ENCODE results near the gene NEU4. TPM values are rescaled to one million over a fixed set of nuclear protein-coding genes. Genes with fewer than 3 reads are reported as not detected.

NEU4 gene
- total RNA-seq, 1 donor from 2014 or later = 0.80 TPM

GRCh38 chr2:241844066-241844728 lies 35.2 kb downstream of the NEU4 start:
- Mint-ChIP-seq H3K9me3 (peaks cover 8% of the 10 kb centered on the region), H3K27ac (peak overlapping the region; percentile 95)
- intact Hi-C loops (cut with micrococcal nuclease) = loop anchor here (1.0 to 5.0 kb wide), 5 partner anchors 15 to 529 kb away; partner anchors contain the start of genes HDLBP and SEPTIN2

GRCh38 chr2:241844831-241845578 lies 36.0 kb downstream of the NEU4 start:
- peak overlapping the region; percentile 95 for H3K27ac Mint-ChIP-seq
- H3K27me3 Mint-ChIP-seq (ENCODE audit: insufficient read depth) = peaks cover 5% of the 10 kb centered on the region
- peaks cover 27% of the 10 kb centered on the region for H3K4me1 Mint-ChIP-seq (ENCODE audit: low read depth)
- peak overlapping the region; percentile 43 for H3K4me3 Mint-ChIP-seq
- DNase-seq (ENCODE audit: low spot score) = no peak
- peaks cover 8% of the 10 kb centered on the region for H3K9me3 Mint-ChIP-seq
- intact Hi-C loops (cut with micrococcal nuclease) = loop anchor here (1.0 to 5.0 kb wide), 5 partner anchors 14 to 530 kb away; partner anchors contain the start of genes HDLBP and SEPTIN2
- H3K36me3 Mint-ChIP-seq (ENCODE audit: low read depth) = peaks cover 7% of the 10 kb centered on the region

More at GRCh38 chr2:241844066-241844728, 35.2 kb downstream of the NEU4 start:
- H3K4me3 Mint-ChIP-seq = peak overlapping the region; percentile 43
- H3K36me3 Mint-ChIP-seq (ENCODE audit: low read depth) = peaks cover 7% of the 10 kb centered on the region
- DNase-seq (ENCODE audit: low spot score) = peak; percentile 79
- H3K4me1 Mint-ChIP-seq (ENCODE audit: low read depth) = peaks cover 27% of the 10 kb centered on the region
- H3K27me3 Mint-ChIP-seq (ENCODE audit: insufficient read depth) = peaks cover 8% of the 10 kb centered on the region

GRCh38 chr2:241846406-241846805 lies 37.4 kb downstream of the NEU4 start:
- Mint-ChIP-seq H3K4me1 (ENCODE audit: low read depth) (peaks cover 27% of the 10 kb centered on the region), H3K36me3 (ENCODE audit: low read depth) (peaks cover 7% of the 10 kb centered on the region), H3K4me3 (peak overlapping the region; percentile 43), H3K27me3 (ENCODE audit: insufficient read depth) (peaks cover 5% of the 10 kb centered on the region), H3K27ac (peak overlapping the region; percentile 95), H3K9me3 (peaks cover 8% of the 10 kb centered on the region)
- DNase-seq (ENCODE audit: low spot score) = no peak
- intact Hi-C loops (cut with micrococcal nuclease) = no loop called here

- intact Hi-C loops (cut with micrococcal nuclease) = no loop called here
- Mint-ChIP-seq H3K4me1 (ENCODE audit: low read depth) (peaks cover 18% of the 10 kb centered on the region), H3K4me3 (no peak overlapping the region), H3K27me3 (ENCODE audit: insufficient read depth) (peaks cover 4% of the 10 kb centered on the region), H3K36me3 (ENCODE audit: low read depth) (peaks cover 7% of the 10 kb centered on the region), H3K27ac (no peak overlapping the region), H3K9me3 (peaks cover 8% of the 10 kb centered on the region)
- no peak for DNase-seq (ENCODE audit: low spot score)
Observed at GRCh38 chr2:241848761-241849615, 40.0 kb downstream of the NEU4 start.

GRCh38 chr2:241849616-241850543 lies 40.9 kb downstream of the NEU4 start:
- peaks cover 18% of the 10 kb centered on the region for H3K4me1 Mint-ChIP-seq (ENCODE audit: low read depth)
- H3K27ac Mint-ChIP-seq = no peak overlapping the region
- peaks cover 7% of the 10 kb centered on the region for H3K36me3 Mint-ChIP-seq (ENCODE audit: low read depth)
- no peaks in the 10 kb centered on the region for H3K27me3 Mint-ChIP-seq (ENCODE audit: insufficient read depth)
- no peak overlapping the region for H3K4me3 Mint-ChIP-seq
- intact Hi-C loops (cut with micrococcal nuclease) = no loop called here
- peaks cover 8% of the 10 kb centered on the region for H3K9me3 Mint-ChIP-seq
- DNase-seq (ENCODE audit: low spot score) = no peak

GRCh38 chr2:241850544-241851324 lies 41.7 kb downstream of the NEU4 start:
- H3K9me3 Mint-ChIP-seq = peaks cover 3% of the 10 kb centered on the region
- no peak overlapping the region for H3K4me3 Mint-ChIP-seq
- H3K4me1 Mint-ChIP-seq (ENCODE audit: low read depth) = peaks cover 12% of the 10 kb centered on the region
- no peak for DNase-seq (ENCODE audit: low spot score)
- peaks cover 7% of the 10 kb centered on the region for H3K36me3 Mint-ChIP-seq (ENCODE audit: low read depth)
- intact Hi-C loops (cut with micrococcal nuclease) = no loop called here
- H3K27me3 Mint-ChIP-seq (ENCODE audit: insufficient read depth) = no peaks in the 10 kb centered on the region
- H3K27ac Mint-ChIP-seq = no peak overlapping the region

- H3K9me3 Mint-ChIP-seq = no peaks in the 10 kb centered on the region
- H3K27ac Mint-ChIP-seq = no peak overlapping the region
- no peak overlapping the region for H3K4me3 Mint-ChIP-seq
- no peaks in the 10 kb centered on the region for H3K27me3 Mint-ChIP-seq (ENCODE audit: insufficient read depth)
- DNase-seq (ENCODE audit: low spot score) = no peak
- H3K36me3 Mint-ChIP-seq (ENCODE audit: low read depth) = peaks cover 4% of the 10 kb centered on the region
- peaks cover 8% of the 10 kb centered on the region for H3K4me1 Mint-ChIP-seq (ENCODE audit: low read depth)
- intact Hi-C loops (cut with micrococcal nuclease) = no loop called here
Observed at GRCh38 chr2:241851325-241852115, 42.5 kb downstream of the NEU4 start.

GRCh38 chr2:241852116-241852980 lies 43.4 kb downstream of the NEU4 start:
- H3K36me3 Mint-ChIP-seq (ENCODE audit: low read depth) = peaks cover 6% of the 10 kb centered on the region
- no peak overlapping the region for H3K27ac Mint-ChIP-seq
- no peaks in the 10 kb centered on the region for H3K27me3 Mint-ChIP-seq (ENCODE audit: insufficient read depth)
- H3K4me3 Mint-ChIP-seq = no peak overlapping the region
- no peaks in the 10 kb centered on the region for H3K9me3 Mint-ChIP-seq
- no peak for DNase-seq (ENCODE audit: low spot score)
- H3K4me1 Mint-ChIP-seq (ENCODE audit: low read depth) = peaks cover 10% of the 10 kb centered on the region
- intact Hi-C loops (cut with micrococcal nuclease) = no loop called here

GRCh38 chr2:241852981-241853631 lies 44.1 kb downstream of the NEU4 start:
- DNase-seq (ENCODE audit: low spot score) = no peak
- H3K4me3 Mint-ChIP-seq = no peak overlapping the region
- H3K36me3 Mint-ChIP-seq (ENCODE audit: low read depth) = peaks cover 6% of the 10 kb centered on the region
- intact Hi-C loops (cut with micrococcal nuclease) = no loop called here
- H3K9me3 Mint-ChIP-seq = no peaks in the 10 kb centered on the region
- H3K27me3 Mint-ChIP-seq (ENCODE audit: insufficient read depth) = no peaks in the 10 kb centered on the region
- no peak overlapping the region for H3K27ac Mint-ChIP-seq
- peaks cover 10% of the 10 kb centered on the region for H3K4me1 Mint-ChIP-seq (ENCODE audit: low read depth)

Measured in activated T-helper 1 cell treated with anti-CD3 and anti-CD28 coated beads, Interleukin-12 subunit alpha, Interleukin-12 subunit beta, Interleukin-2, Interleukin-4 antibody, amounts not matched to agents 30 ng/mL and 10 ng/mL and 1 ng/mL, durations not matched to agents 14 hours and 24 hours and 36 hours (primary cell).